UCSD-AML1 (cell line): ENCODE measurements around the gene MROH9.

Experiments
- DNase-seq: peaks from one replicate; lab custom pipeline; 2025; ENCODE audit not compliant: unreplicated experiment; lab: John Stamatoyannopoulos, UW

MROH9 gene

GRCh38 chr1:171081314-171081753 lies 146.0 kb downstream of the MROH9 start:
- no peak for DNase-seq

- no peak for DNase-seq
Measured at GRCh38 chr1:171081763-171082201, 146.4 kb downstream of the MROH9 start.

- no peak for DNase-seq
Measured at GRCh38 chr1:171082606-171083005, 147.3 kb downstream of the MROH9 start.

GRCh38 chr1:171083222-171083621 lies 147.9 kb downstream of the MROH9 start:
- no peak for DNase-seq

GRCh38 chr1:171084091-171084490 lies 148.8 kb downstream of the MROH9 start:
- DNase-seq: no peak

GRCh38 chr1:171084870-171085269 lies 149.5 kb downstream of the MROH9 start:
- DNase-seq: no peak

- no peak for DNase-seq
Measured at GRCh38 chr1:171087896-171088295, 152.6 kb downstream of the MROH9 start.

GRCh38 chr1:171090604-171091003 lies 155.3 kb downstream of the MROH9 start, which contains the start of gene FMO3:
TSS of gene FMO3 (plus strand) at chr1:171090905. CDS start at chr1:171092659, 1,754 bp downstream.
- no peak for DNase-seq

GRCh38 chr1:171103862-171104261 lies 168.5 kb downstream of the MROH9 start:
- no peak for DNase-seq

- no peak for DNase-seq
Measured at GRCh38 chr1:171107262-171107940, 172.1 kb downstream of the MROH9 start.

- no peak for DNase-seq
Measured at GRCh38 chr1:171107969-171108368, 172.6 kb downstream of the MROH9 start.

GRCh38 chr1:171109966-171110365 lies 174.6 kb downstream of the MROH9 start:
- DNase-seq: no peak

- no peak for DNase-seq
Measured at GRCh38 chr1:171110621-171111326, 175.4 kb downstream of the MROH9 start.

- DNase-seq: no peak
Measured at GRCh38 chr1:171112119-171112518, 176.8 kb downstream of the MROH9 start.

- DNase-seq: no peak
Measured at GRCh38 chr1:171113382-171113781, 178.0 kb downstream of the MROH9 start.
